Tongue (tissue), 1 donor: ENCODE data around the gene DLST. TPM values are rescaled to one million over a fixed set of nuclear protein-coding genes. Genes with fewer than 3 reads are reported as not detected.

Source experiments
- total RNA-seq: library from RNA; depleted of rRNA; stranded (reverse); fragments of >200 nt; gene quantifications from one replicate; pipeline ENCODE4 v1.2.3, GENCODE V29; 2014

Gene DLST
- total RNA-seq, 1 donor from 2014 or later, result 78.7 TPM

Other genes with a start within 250 kb of the DLST start
- gene AREL1, start 168.8 kb upstream of the DLST start, total RNA-seq, result 17.1 TPM
- 28.4 TPM for gene FCF1, start 168.8 kb upstream of the DLST start, total RNA-seq
- 69.9 TPM for gene YLPM1, start 118.6 kb upstream of the DLST start, total RNA-seq
- not detected for gene PROX2, start 5.8 kb upstream of the DLST start, total RNA-seq
- gene RPS6KL1, start 41.3 kb downstream of the DLST start, total RNA-seq, result 12.6 TPM
- 8.6 TPM for gene PGF, start 73.7 kb downstream of the DLST start, total RNA-seq
- 46.8 TPM for gene EIF2B2, start 121.0 kb downstream of the DLST start, total RNA-seq
- 63.5 TPM for gene MLH3, start 169.6 kb downstream of the DLST start, total RNA-seq
- 14.6 TPM for gene ACYP1, start 182.1 kb downstream of the DLST start, total RNA-seq
- gene ZC2HC1C, start 187.7 kb downstream of the DLST start, total RNA-seq, result 0.62 TPM
- gene NEK9, start 245.1 kb downstream of the DLST start, total RNA-seq, result 70.2 TPM